Common myeloid progenitor, CD34-positive (primary cell): ENCODE data around the gene NOP53.
"Not testable (repeated sequence)": the region's sequence is repeated elsewhere in the genome, so short reads cannot be mapped to it uniquely, and the experiment has no call there.

ENCODE experiments used
- CTCF ChIA-PET: fragments of 350-600 bp; sonication (Branson Sonifier 250); formaldehyde crosslinking; loops from one replicate; lab custom pipeline; 2021; ENCODE audit warnings: antibody characterized with exemption; lab: Charles Lee
- POLR2A ChIA-PET: fragments of 350-600 bp; sonication (Branson Sonifier 250); formaldehyde crosslinking; loops from one replicate; lab custom pipeline; 2021; ENCODE audit warnings: antibody characterized with exemption; lab: Charles Lee
- DNase-seq, 3 donors: peaks; one replicate each; pipeline versions ENCODE4 v3.0.0 to v3.0.0-alpha.2; 2013
- H3K27ac ChIP-seq, 2 experiments: 1 replicate in 1 of 2; 2 replicates in 1 of 2; pipeline ENCODE4 v1.7.0; 2013; ENCODE audit warnings: inconsistent platforms in 2 of 2, low read length in 2 of 2, mild to moderate bottlenecking in 2 of 2, low read depth in 1 of 2, moderate library complexity in 1 of 2; ENCODE audit not compliant: severe bottlenecking in 2 of 2, insufficient read depth in 1 of 2, poor library complexity in 1 of 2
- H3K27me3 ChIP-seq, 5 experiments: replicated peaks in 2 of 5; 1 replicate in 3 of 5; 2 replicates in 2 of 5; pipeline versions ENCODE4 v1.6.1 to v1.7.0; 2013; ENCODE audit warnings: low read length in 4 of 5, mild to moderate bottlenecking in 2 of 5, moderate library complexity in 2 of 5, inconsistent platforms in 1 of 5; ENCODE audit not compliant: insufficient read depth in 5 of 5, control insufficient read depth in 4 of 5
- H3K36me3 ChIP-seq, 4 experiments: 1 replicate in 2 of 4; 2 replicates in 2 of 4; pipeline versions ENCODE4 v1.6.1 to v1.7.0; 2013; ENCODE audit warnings: low read length in 3 of 4, control low read depth in 1 of 4, mild to moderate bottlenecking in 1 of 4; ENCODE audit not compliant: control insufficient read depth in 4 of 4, insufficient read depth in 4 of 4
- H3K4me1 ChIP-seq, 4 experiments: 1 replicate in 3 of 4; 2 replicates in 1 of 4; pipeline versions ENCODE4 v1.6.1 to v1.7.1; 2013; ENCODE audit warnings: low read length in 3 of 4, mild to moderate bottlenecking in 3 of 4, control low read depth in 1 of 4, inconsistent platforms in 1 of 4, moderate library complexity in 1 of 4; ENCODE audit not compliant: control insufficient read depth in 4 of 4, insufficient read depth in 4 of 4; ENCODE audit errors: control extremely low read depth in 1 of 4
- H3K4me3 ChIP-seq, 7 experiments: 1 replicate in 4 of 7; 2 replicates in 3 of 7; pipeline versions ENCODE4 v1.5.1 to v1.7.0; 2013; ENCODE audit warnings: mild to moderate bottlenecking in 7 of 7, low read length in 6 of 7, moderate library complexity in 6 of 7, inconsistent platforms in 2 of 7, low read depth in 2 of 7, control low read depth in 1 of 7; ENCODE audit not compliant: insufficient read depth in 4 of 7, control insufficient read depth in 1 of 7; ENCODE audit errors: extremely low read depth in 1 of 7
- H3K9me3 ChIP-seq, 5 experiments: 1 replicate in 4 of 5; 2 replicates in 1 of 5; pipeline versions ENCODE4 v1.6.1 to v1.7.1; 2013; ENCODE audit warnings: low read length in 4 of 5, mild to moderate bottlenecking in 2 of 5, inconsistent platforms in 1 of 5, low read depth in 1 of 5, moderate library complexity in 1 of 5; ENCODE audit not compliant: control insufficient read depth in 4 of 5, insufficient read depth in 2 of 5; ENCODE audit errors: control extremely low read depth in 1 of 5
- WGBS: methylation state at CpG from one replicate; pipeline ENCODE4 v1.1.5; 2013; ENCODE audit not compliant: insufficient coverage; 5-methylcytosine and 5-hydroxymethylcytosine counted together

NOP53 gene

GRCh38 chr19:47735131-47735530 is 10.2 kb upstream of the NOP53 start:
- DNase-seq = no peak
- Histone ChIP-seq H3K36me3 (peaks cover 0 to 25% (median 7%) of the 10 kb centered on the region in 4 experiments), H3K4me1 (peaks cover 0 to 9% (median 7%) of the 10 kb centered on the region in 4 experiments), H3K9me3 (no peaks in the 10 kb centered on the region), H3K4me3 (no peak overlapping the region), H3K27me3 (no peaks in the 10 kb centered on the region), H3K27ac (no peak overlapping the region)
- ChIA-PET POLR2A (no interaction called here), CTCF (interaction anchor here (1.1 to 17.8 kb wide), 3 partner anchors 8 to 24 kb away, joined by 3 to 321 read pairs (median 10); partner anchors contain the start of gene EHD2)
- 97% methylated on average over 4 of the region's 4 CpGs for WGBS

GRCh38 chr19:47740866-47741519 is 4.4 kb upstream of the NOP53 start:
- 95% methylated on average over 44 of the region's 48 CpGs for WGBS
- Histone ChIP-seq H3K27me3 (no peaks in the 10 kb centered on the region), H3K4me3 (no peak overlapping the region), H3K9me3 (no peaks in the 10 kb centered on the region), H3K36me3 (peaks cover 0 to 37% (median 10%) of the 10 kb centered on the region in 4 experiments), H3K27ac (no peak overlapping the region), H3K4me1 (peaks cover 3 to 36% (median 26%) of the 10 kb centered on the region in 4 experiments)
- DNase-seq = no peak
- ChIA-PET POLR2A (interaction anchor here (1.4 kb wide), 1 partner anchor 28 kb away, joined by 5 read pairs; the partner anchor contains the start of gene EHD2), CTCF (interaction anchor here (0.6 to 17.8 kb wide), 2 partner anchors 30 to 193 kb away, joined by 3 to 321 read pairs; partner anchors contain the start of gene EHD2)

GRCh38 chr19:47741544-47742140 is 3.7 kb upstream of the NOP53 start:
- H3K27me3 ChIP-seq = no peaks in the 10 kb centered on the region
- POLR2A ChIA-PET = interaction anchor here (1.4 to 1.8 kb wide), 2 partner anchors 12 to 29 kb away, joined by 5 read pairs; partner anchors contain the start of gene EHD2
- CTCF ChIA-PET = interaction anchor here (0.6 to 17.8 kb wide), 2 partner anchors 30 to 194 kb away, joined by 3 to 321 read pairs; partner anchors contain the start of gene EHD2
- peak in 2 of 3 donors; percentile 45 to 54 for DNase-seq
- no peak overlapping the region for H3K4me3 ChIP-seq
- 78% methylated on average over 13 of the region's 15 CpGs for WGBS
- no peak overlapping the region for H3K27ac ChIP-seq
- H3K9me3 ChIP-seq = no peaks in the 10 kb centered on the region
- H3K4me1 ChIP-seq = peaks cover 3 to 42% (median 32%) of the 10 kb centered on the region in 4 experiments
- H3K36me3 ChIP-seq = peaks cover under 1 to 30% (median 7%) of the 10 kb centered on the region in 4 experiments

GRCh38 chr19:47742634-47743033 is 2.7 kb upstream of the NOP53 start:
- Histone ChIP-seq H3K4me1 (peaks cover 3 to 42% (median 34%) of the 10 kb centered on the region in 4 experiments), H3K27me3 (no peaks in the 10 kb centered on the region), H3K36me3 (peaks cover 7 to 34% (median 9%) of the 10 kb centered on the region in 4 experiments), H3K27ac (peak overlapping the region in 1 of 2 experiments; percentile 43), H3K9me3 (no peaks in the 10 kb centered on the region), H3K4me3 (peak overlapping the region in 1 of 7 experiments; percentile 73)
- WGBS = 100% methylated on average over 3 of the region's 13 CpGs
- CTCF ChIA-PET = interaction anchor here (0.7 to 17.8 kb wide), 7 partner anchors 8 to 259 kb away, joined by 3 to 321 read pairs (median 9); partner anchors contain the start of genes EHD2 and KPTN
- DNase-seq = no peak
- POLR2A ChIA-PET = interaction anchor here (1.8 to 1.9 kb wide), 2 partner anchors 13 to 29 kb away, joined by 5 to 11 read pairs; partner anchors contain the start of gene EHD2

- peak overlapping the region in 6 of 7 experiments; percentile 79 to 88 (median 82) for H3K4me3 ChIP-seq
- POLR2A ChIA-PET = not testable (repeated sequence)
- CTCF ChIA-PET = interaction anchor here (1.1 to 17.8 kb wide), 3 partner anchors 20 to 47 kb away, joined by 3 to 321 read pairs (median 17); partner anchors contain the start of gene EHD2
These were observed 783 bp downstream of the NOP53 start for GRCh38 chr19:47746129-47746528.

GRCh38 chr19:47749326-47749725 is 4.0 kb downstream of the NOP53 start:
- WGBS = 100% methylated on average over 2 of the region's 3 CpGs
- no peak for DNase-seq
- CTCF ChIA-PET = interaction anchor here (0.6 to 17.8 kb wide), 2 partner anchors 16 to 38 kb away, joined by 3 to 321 read pairs; partner anchors contain the start of gene EHD2
- H3K36me3 ChIP-seq = peaks cover 15 to 67% (median 54%) of the 10 kb centered on the region in 4 experiments
- POLR2A ChIA-PET = no interaction called here
- no peaks in the 10 kb centered on the region for H3K27me3 ChIP-seq
- H3K4me3 ChIP-seq = no peak overlapping the region
- no peaks in the 10 kb centered on the region for H3K9me3 ChIP-seq
- H3K4me1 ChIP-seq = peaks cover 3 to 18% (median 15%) of the 10 kb centered on the region in 4 experiments
- no peak overlapping the region for H3K27ac ChIP-seq

More at GRCh38 chr19:47746129-47746528, 783 bp downstream of the NOP53 start:
- Histone ChIP-seq H3K36me3 (peaks cover 16 to 47% (median 34%) of the 10 kb centered on the region in 4 experiments), H3K4me1 (peaks cover 3 to 42% (median 34%) of the 10 kb centered on the region in 4 experiments), H3K27ac (peak overlapping the region in 1 of 2 experiments; percentile 97)
- not testable (repeated sequence) for DNase-seq, H3K9me3 ChIP-seq, H3K27me3 ChIP-seq
- 90% methylated on average over 9 of the region's 17 CpGs for WGBS
